ENCODE results near the gene RPS27L. TPM values are rescaled to one million over a fixed set of nuclear protein-coding genes. Genes with fewer than 3 reads are reported as not detected.

RPS27L gene
- total RNA-seq, 1 experiment from 2014 or later: 133 TPM

DNA sequence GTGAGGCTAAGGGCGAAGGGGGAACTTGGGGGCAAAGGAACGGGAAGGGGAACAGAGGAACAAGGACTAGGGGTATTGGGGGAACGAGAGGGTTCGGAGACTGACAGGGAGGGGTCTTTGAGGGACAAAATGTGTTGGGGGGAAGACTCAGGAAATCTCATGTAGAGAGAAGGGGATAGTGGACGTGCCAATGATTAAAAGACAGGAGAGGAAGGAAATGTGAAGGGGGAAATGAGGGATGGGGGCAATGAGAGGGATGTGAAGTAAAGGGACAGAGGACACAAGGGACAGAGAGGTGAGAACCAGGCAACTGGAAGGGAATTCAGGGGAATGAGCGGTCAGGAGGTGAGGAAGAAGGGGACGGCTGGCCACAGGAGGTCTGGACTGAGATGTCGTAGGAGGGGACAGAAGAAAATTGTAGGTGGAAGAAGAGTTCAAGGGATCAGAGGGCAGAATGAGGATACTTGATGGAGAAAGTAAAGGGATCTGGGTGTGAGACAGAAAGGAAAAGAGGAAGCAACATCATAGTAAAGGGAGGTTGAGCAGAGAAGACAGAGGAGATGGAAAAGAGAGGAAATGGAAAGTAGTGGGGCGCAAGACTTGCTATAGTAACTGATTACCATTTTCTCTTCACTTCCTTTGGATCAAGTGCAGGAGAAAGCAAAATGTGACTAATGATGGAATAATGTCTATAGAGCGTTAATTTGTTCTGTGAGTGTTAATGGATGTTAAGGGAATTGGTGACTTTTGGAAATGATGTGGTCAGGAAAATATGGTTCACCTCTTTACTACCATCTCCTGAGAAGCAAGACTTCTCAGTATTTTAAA lies 32.9 kb upstream of the RPS27L start (continued):
- no peak for TF ChIP-seq TCF7 (CRISPR knock-in tag; IDR thresholded peaks at IDR 0.05; ENCODE audit: low read depth)
- no peak for TF ChIP-seq ZNF121 (CRISPR knock-in tag; IDR thresholded peaks at IDR 0.05)
- TF ChIP-seq ESRRA (CRISPR knock-in tag; IDR thresholded peaks at IDR 0.05; ENCODE audit: borderline replicate concordance): no peak
- TF ChIP-seq USF1 (CRISPR knock-in tag; IDR thresholded peaks at IDR 0.05): no peak

DNA sequence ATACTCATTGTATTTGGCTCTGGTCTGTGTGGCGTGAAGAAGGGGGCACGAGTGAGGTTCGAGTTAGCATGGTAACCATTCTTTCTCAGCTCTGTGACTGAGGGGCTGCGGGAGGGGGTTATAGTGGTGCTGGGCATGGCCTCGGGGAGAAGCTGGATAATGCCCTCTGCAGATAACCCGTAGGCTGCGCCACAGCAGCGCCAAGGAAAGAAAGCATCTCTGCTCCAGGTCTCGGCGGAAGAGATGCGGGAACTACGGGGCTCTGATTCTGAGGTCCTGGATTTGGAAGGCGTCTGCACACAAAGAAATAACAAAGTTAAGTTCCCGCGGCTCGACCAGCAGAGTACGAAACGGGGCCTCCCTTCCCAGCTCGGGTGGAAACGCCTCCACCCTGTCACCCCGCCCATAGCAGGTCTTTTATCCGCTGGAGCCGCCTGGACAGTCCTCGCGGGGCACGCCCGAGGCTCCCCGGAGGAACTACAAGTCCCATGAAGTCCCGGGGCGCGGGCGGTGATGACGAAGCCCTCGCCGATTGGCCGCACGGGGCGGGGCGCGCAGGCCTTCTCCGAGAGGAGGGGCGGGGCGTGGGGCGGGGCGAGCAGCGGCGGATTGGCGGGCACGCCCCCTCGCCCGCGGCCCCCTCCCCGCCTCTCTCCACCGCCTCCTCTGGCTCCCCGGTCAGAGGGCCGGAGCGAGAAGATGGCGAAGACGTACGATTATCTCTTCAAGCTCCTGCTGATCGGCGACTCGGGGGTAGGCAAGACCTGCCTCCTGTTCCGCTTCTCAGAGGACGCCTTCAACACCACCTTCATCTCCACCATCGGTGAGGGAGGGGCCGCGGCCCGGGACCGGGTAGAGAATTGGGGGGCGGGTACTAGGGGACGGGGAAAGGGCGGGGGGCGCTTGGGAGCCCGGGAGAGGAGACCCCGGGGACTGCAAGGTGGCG lies 31.9 kb upstream of the RPS27L start, which contains the start of gene RAB8B:
TSS of gene RAB8B (plus strand) at position 681 of the 946 bp plus-strand sequence. CDS start at position 700, 19 bp downstream.
- H3K36me3 Mint-ChIP-seq: no peaks in the 10 kb centered on the region
- peak within 1 kb of the TSS; percentile 79 for H3K4me3 Mint-ChIP-seq
- ChIA-PET CTCF (interaction anchor here (0.8 to 1.0 kb wide), 2 partner anchors 21 to 23 kb away, joined by 3 read pairs; no protein-coding TSS in a partner anchor), POLR2A (interaction anchor here (0.9 to 1.2 kb wide), 3 partner anchors 13 to 138 kb away, joined by 3 to 4 read pairs (median 3); no protein-coding TSS in a partner anchor)
- H3K4me1 Mint-ChIP-seq: peaks cover 37% of the 10 kb centered on the region
- H3K27me3 Mint-ChIP-seq (ENCODE audit: low read depth): no peaks in the 10 kb centered on the region; the same call in 1 of the 2 replicates
- H3K27ac Mint-ChIP-seq: peak within 1 kb of the TSS; percentile 93
- TF ChIP-seq NFYB (CRISPR knock-in tag; conservative IDR thresholded peaks at IDR 0.05; ENCODE audit: low read depth) (peak; percentile 79), CREM (CRISPR knock-in tag; IDR thresholded peaks at IDR 0.05) (peak; percentile 91), ZNF263 (CRISPR knock-in tag; IDR thresholded peaks at IDR 0.05; ENCODE audit: low read depth) (no peak), SP1 (CRISPR knock-in tag; conservative IDR thresholded peaks at IDR 0.05) (peak; percentile 96), ARID4B (CRISPR knock-in tag; IDR thresholded peaks at IDR 0.05; ENCODE audit: borderline replicate concordance) (no peak), ETV6 (CRISPR knock-in tag; IDR thresholded peaks at IDR 0.05) (peak; percentile 84), FOXP4 (CRISPR knock-in tag; IDR thresholded peaks at IDR 0.05) (peak; percentile 60; the same call in 1 of the 2 replicates)
- TF ChIP-seq, protein P1, sequence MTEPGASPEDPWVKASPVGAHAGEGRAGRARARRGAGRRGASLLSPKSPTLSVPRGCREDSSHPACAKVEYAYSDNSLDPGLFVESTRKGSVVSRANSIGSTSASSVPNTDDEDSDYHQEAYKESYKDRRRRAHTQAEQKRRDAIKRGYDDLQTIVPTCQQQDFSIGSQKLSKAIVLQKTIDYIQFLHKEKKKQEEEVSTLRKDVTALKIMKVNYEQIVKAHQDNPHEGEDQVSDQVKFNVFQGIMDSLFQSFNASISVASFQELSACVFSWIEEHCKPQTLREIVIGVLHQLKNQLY (CRISPR knock-in tag; IDR thresholded peaks at IDR 0.05): no peak
- peak; percentile 94 for ATAC-seq
- H3K9me3 Mint-ChIP-seq: no peaks in the 10 kb centered on the region
- peak; percentile 99 for DNase-seq (ENCODE audit: low spot score)
